ENCODE results near the gene PDS5A.

DNA sequence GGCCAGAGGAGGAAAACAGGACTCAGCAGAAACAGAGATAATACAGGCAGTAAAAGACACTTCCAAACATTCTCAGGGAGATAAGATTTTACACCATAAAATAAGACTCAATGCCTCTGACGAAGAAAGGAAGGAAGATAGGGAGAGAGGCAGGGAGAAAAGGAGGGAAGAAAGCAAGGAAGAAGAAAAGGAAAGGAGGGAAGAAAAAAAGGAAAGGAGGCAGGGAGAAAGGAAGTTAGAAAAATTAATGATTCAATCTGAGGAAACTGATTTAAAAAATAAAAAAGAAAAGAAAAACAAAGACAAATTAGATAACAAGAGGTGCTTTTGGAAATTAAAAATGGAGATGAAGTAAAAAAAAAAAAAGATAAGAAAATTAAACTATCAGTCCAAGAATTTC is 72.1 kb downstream of the PDS5A start:
- TF ChIP-seq POLR2A (IDR thresholded peaks at IDR 0.05; ENCODE audit: low read length): no peak
- TF ChIP-seq GATA1 (IDR thresholded peaks at IDR 0.05; ENCODE audit: low read depth, low read length): no peak

Measured in erythroblast (primary cell).